ENCODE measurements around the gene CDHR3. TPM values are rescaled to one million over a fixed set of nuclear protein-coding genes. Genes with fewer than 3 reads are reported as not detected.

Gene CDHR3
- total RNA-seq, 1 donor from 2014 or later = 5.7 TPM

GRCh38 chr7:106072715-106073091, 109.6 kb downstream of the CDHR3 start:
- H3K27ac ChIP-seq = no peak overlapping the region
- H3K9me3 ChIP-seq = no peaks in the 10 kb centered on the region
- no peaks in the 10 kb centered on the region for H3K4me1 ChIP-seq
- no peak for DNase-seq (ENCODE audit: low spot score in 2 of 2)
- TF ChIP-seq CTCF (IDR thresholded peaks at IDR 0.05) = no peak
- H3K4me3 ChIP-seq = no peak overlapping the region
- H3K27me3 ChIP-seq = no peaks in the 10 kb centered on the region
- intact Hi-C loops (cut with DNase I) = no loop called here
- H3K36me3 ChIP-seq = no peaks in the 10 kb centered on the region

GRCh38 chr7:106073701-106074100, 110.6 kb downstream of the CDHR3 start:
- H3K9me3 ChIP-seq = no peaks in the 10 kb centered on the region
- no peaks in the 10 kb centered on the region for H3K27me3 ChIP-seq
- no peaks in the 10 kb centered on the region for H3K4me1 ChIP-seq
- intact Hi-C loops (cut with DNase I) = no loop called here
- no peak overlapping the region for H3K4me3 ChIP-seq
- H3K36me3 ChIP-seq = no peaks in the 10 kb centered on the region
- no peak for DNase-seq (ENCODE audit: low spot score in 2 of 2)
- TF ChIP-seq CTCF (IDR thresholded peaks at IDR 0.05) = no peak
- H3K27ac ChIP-seq = no peak overlapping the region

- H3K4me1 ChIP-seq = no peaks in the 10 kb centered on the region
- intact Hi-C loops (cut with DNase I) = no loop called here
- H3K9me3 ChIP-seq = no peaks in the 10 kb centered on the region
- no peaks in the 10 kb centered on the region for H3K36me3 ChIP-seq
- H3K27ac ChIP-seq = no peak overlapping the region
- H3K27me3 ChIP-seq = no peaks in the 10 kb centered on the region
- DNase-seq (ENCODE audit: low spot score in 2 of 2) = no peak
- no peak overlapping the region for H3K4me3 ChIP-seq
- no peak for TF ChIP-seq CTCF (IDR thresholded peaks at IDR 0.05)
Measured at GRCh38 chr7:106074257-106074656, 111.2 kb downstream of the CDHR3 start.

GRCh38 chr7:106075937-106076336, 112.9 kb downstream of the CDHR3 start:
- intact Hi-C loops (cut with DNase I) = no loop called here
- H3K36me3 ChIP-seq = no peaks in the 10 kb centered on the region
- TF ChIP-seq CTCF (IDR thresholded peaks at IDR 0.05) = no peak
- no peaks in the 10 kb centered on the region for H3K9me3 ChIP-seq
- H3K27me3 ChIP-seq = no peaks in the 10 kb centered on the region
- H3K4me3 ChIP-seq = no peak overlapping the region
- no peak overlapping the region for H3K27ac ChIP-seq
- DNase-seq (ENCODE audit: low spot score in 2 of 2) = no peak
- H3K4me1 ChIP-seq = no peaks in the 10 kb centered on the region

- no peaks in the 10 kb centered on the region for H3K36me3 ChIP-seq
- H3K27ac ChIP-seq = no peak overlapping the region
- TF ChIP-seq CTCF (IDR thresholded peaks at IDR 0.05) = no peak
- H3K4me1 ChIP-seq = no peaks in the 10 kb centered on the region
- H3K9me3 ChIP-seq = no peaks in the 10 kb centered on the region
- DNase-seq (ENCODE audit: low spot score in 2 of 2) = no peak
- H3K4me3 ChIP-seq = no peak overlapping the region
- intact Hi-C loops (cut with DNase I) = no loop called here
- H3K27me3 ChIP-seq = no peaks in the 10 kb centered on the region
Measured at GRCh38 chr7:106076537-106076936, 113.5 kb downstream of the CDHR3 start.

GRCh38 chr7:106080300-106080987, 117.4 kb downstream of the CDHR3 start:
- TF ChIP-seq CTCF (IDR thresholded peaks at IDR 0.05) = no peak
- H3K36me3 ChIP-seq = no peaks in the 10 kb centered on the region
- no peak overlapping the region for H3K27ac ChIP-seq
- DNase-seq (ENCODE audit: low spot score in 2 of 2) = no peak
- H3K4me1 ChIP-seq = no peaks in the 10 kb centered on the region
- no peaks in the 10 kb centered on the region for H3K27me3 ChIP-seq
- intact Hi-C loops (cut with DNase I) = no loop called here
- no peaks in the 10 kb centered on the region for H3K9me3 ChIP-seq
- no peak overlapping the region for H3K4me3 ChIP-seq
